HG03575 (cell line): ENCODE measurements around the gene MSMB.
"Not testable (repeated sequence)": the region's sequence is repeated elsewhere in the genome, so short reads cannot be mapped to it uniquely, and the experiment has no call there.

Experiments used
- ATAC-seq: cut with Tn5 transposase; IDR thresholded peaks from one replicate; pipeline ENCODE4 v1.9.1; 2021; ENCODE audit not compliant: unreplicated experiment, insufficient number of reproducible peaks, low FRiP score; ENCODE audit errors: extremely low read depth

Gene MSMB

GRCh38 chr10:46046261-46046660 is at the start of gene MSMB:
MSMB (minus strand) TSS chr10:46046269; CDS start chr10:46046237, 32 bp downstream.
- ATAC-seq: no peak

- ATAC-seq: no peak
Measured at GRCh38 chr10:46094931-46095750, 49.1 kb upstream of the MSMB start.

- no peak for ATAC-seq
Measured at GRCh38 chr10:46094197-46094500, 48.1 kb upstream of the MSMB start.

- ATAC-seq: not testable (repeated sequence)
Measured at GRCh38 chr10:46093316-46094196, 47.5 kb upstream of the MSMB start.

- ATAC-seq: no peak
Measured at GRCh38 chr10:46092524-46093081, 46.5 kb upstream of the MSMB start.

- ATAC-seq: no peak
Measured at GRCh38 chr10:46091828-46092523, 45.9 kb upstream of the MSMB start.

GRCh38 chr10:46091080-46091827 is 45.2 kb upstream of the MSMB start:
- ATAC-seq: no peak

- ATAC-seq: no peak
Measured at GRCh38 chr10:46090258-46090812, 44.3 kb upstream of the MSMB start.

- not testable (repeated sequence) for ATAC-seq
Measured at GRCh38 chr10:46087381-46087780, 41.3 kb upstream of the MSMB start.

- ATAC-seq: no peak
Measured at GRCh38 chr10:46084321-46085165, 38.5 kb upstream of the MSMB start.

- ATAC-seq: no peak
Measured at GRCh38 chr10:46080886-46081285, 34.8 kb upstream of the MSMB start.

GRCh38 chr10:46079831-46080585 is 33.9 kb upstream of the MSMB start:
- no peak for ATAC-seq

- ATAC-seq: no peak
Measured at GRCh38 chr10:46077731-46078413, 31.8 kb upstream of the MSMB start.

- ATAC-seq: no peak
Measured at GRCh38 chr10:46077141-46077554, 31.1 kb upstream of the MSMB start.

- no peak for ATAC-seq
Measured at GRCh38 chr10:46075869-46076268, 29.8 kb upstream of the MSMB start.

GRCh38 chr10:46074196-46074946 is 28.3 kb upstream of the MSMB start:
- ATAC-seq: no peak
